DMS153 (cell line): ENCODE data around the gene THOC5.
"Not testable (repeated sequence)": the region's sequence is repeated elsewhere in the genome, so short reads cannot be mapped to it uniquely, and the experiment has no call there.

Source experiments
- DNase-seq: peaks from one replicate; lab custom pipeline; 2025; lab: John Stamatoyannopoulos, UW

THOC5 gene

GRCh38 chr22:29553351-29554224 lies at the start of gene THOC5:
Gene THOC5, minus strand, starts transcription at chr22:29553757. Its CDS starts 4,610 bp downstream, at chr22:29549147.
- DNase-seq = peak; percentile 94

- no peak for DNase-seq
Observed at GRCh38 chr22:29598684-29599020, 45.1 kb upstream of the THOC5 start.

- DNase-seq = not testable (repeated sequence)
Observed at GRCh38 chr22:29597871-29598683, 44.5 kb upstream of the THOC5 start.

- DNase-seq = no peak
Observed at GRCh38 chr22:29596408-29596807, 42.9 kb upstream of the THOC5 start.

- not testable (repeated sequence) for DNase-seq
Observed at GRCh38 chr22:29594447-29594846, 40.9 kb upstream of the THOC5 start.

GRCh38 chr22:29593923-29594322 lies 40.4 kb upstream of the THOC5 start:
- no peak for DNase-seq

- DNase-seq = no peak
Observed at GRCh38 chr22:29587938-29588699, 34.6 kb upstream of the THOC5 start.

- not testable (repeated sequence) for DNase-seq
Observed at GRCh38 chr22:29586193-29586705, 32.7 kb upstream of the THOC5 start.

- no peak for DNase-seq
Observed at GRCh38 chr22:29584975-29585374, 31.4 kb upstream of the THOC5 start.

GRCh38 chr22:29581799-29582198 lies 28.2 kb upstream of the THOC5 start:
- peak; percentile 78 for DNase-seq

GRCh38 chr22:29580200-29580810 lies 26.7 kb upstream of the THOC5 start:
- DNase-seq = no peak

GRCh38 chr22:29578462-29579200 lies 25.1 kb upstream of the THOC5 start:
- DNase-seq = no peak

GRCh38 chr22:29574762-29575450 lies 21.3 kb upstream of the THOC5 start:
- DNase-seq = no peak

GRCh38 chr22:29570912-29571549 lies 17.5 kb upstream of the THOC5 start:
- no peak for DNase-seq

GRCh38 chr22:29570456-29570855 lies 16.9 kb upstream of the THOC5 start:
- no peak for DNase-seq

- no peak for DNase-seq
Observed at GRCh38 chr22:29569011-29569678, 15.6 kb upstream of the THOC5 start.

GRCh38 chr22:29567338-29567737 lies 13.8 kb upstream of the THOC5 start:
- DNase-seq = no peak

GRCh38 chr22:29566513-29566912 lies 13.0 kb upstream of the THOC5 start:
- not testable (repeated sequence) for DNase-seq
